HG03521 (cell line): Measurements from ENCODE around the gene HECTD3.
"Not testable (repeated sequence)": the region's sequence is repeated elsewhere in the genome, so short reads cannot be mapped to it uniquely, and the experiment has no call there.

Experiments used
- ATAC-seq: cut with Tn5 transposase; IDR thresholded peaks from one replicate; pipeline ENCODE4 v1.9.1; 2021; ENCODE audit warnings: mild to moderate bottlenecking, moderate library complexity; ENCODE audit not compliant: unreplicated experiment

The HECTD3 gene

DNA sequence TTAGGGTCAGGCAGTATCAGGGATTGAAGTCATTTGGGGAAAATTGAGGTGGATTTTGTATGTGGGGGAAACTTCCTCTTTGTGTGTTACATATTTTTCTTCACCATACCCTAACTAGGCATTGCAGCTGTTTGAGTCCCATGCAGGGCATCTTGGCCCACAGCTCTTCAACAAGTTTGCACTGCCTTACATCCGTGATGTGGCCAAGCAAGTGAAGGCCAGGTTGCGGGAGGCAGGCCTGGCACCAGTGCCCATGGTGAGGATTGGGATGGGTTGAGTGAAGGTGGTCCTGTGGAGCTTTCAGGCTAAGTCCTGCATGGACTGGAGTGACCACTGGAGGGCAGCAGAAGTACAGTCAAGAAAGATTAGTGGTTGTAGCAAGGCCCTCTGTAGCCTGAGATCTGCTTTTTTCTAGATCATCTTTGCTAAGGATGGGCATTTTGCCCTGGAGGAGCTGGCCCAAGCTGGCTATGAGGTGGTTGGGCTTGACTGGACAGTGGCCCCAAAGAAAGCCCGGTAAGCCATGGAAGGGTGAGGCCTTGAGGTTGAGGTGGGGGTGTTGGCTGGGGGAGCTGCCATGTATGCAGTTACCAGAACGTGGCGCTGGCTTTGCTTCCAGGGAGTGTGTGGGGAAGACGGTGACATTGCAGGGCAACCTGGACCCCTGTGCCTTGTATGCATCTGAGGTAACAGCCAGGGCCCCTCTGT lies 3.4 kb upstream of the HECTD3 start:
- ATAC-seq, result no peak

- ATAC-seq, result no peak
These were observed 2.6 kb upstream of the HECTD3 start for GRCh38 chr1:45013551-45014209.

- no peak for ATAC-seq
These were observed 1.6 kb upstream of the HECTD3 start for GRCh38 chr1:45012639-45013278.

DNA sequence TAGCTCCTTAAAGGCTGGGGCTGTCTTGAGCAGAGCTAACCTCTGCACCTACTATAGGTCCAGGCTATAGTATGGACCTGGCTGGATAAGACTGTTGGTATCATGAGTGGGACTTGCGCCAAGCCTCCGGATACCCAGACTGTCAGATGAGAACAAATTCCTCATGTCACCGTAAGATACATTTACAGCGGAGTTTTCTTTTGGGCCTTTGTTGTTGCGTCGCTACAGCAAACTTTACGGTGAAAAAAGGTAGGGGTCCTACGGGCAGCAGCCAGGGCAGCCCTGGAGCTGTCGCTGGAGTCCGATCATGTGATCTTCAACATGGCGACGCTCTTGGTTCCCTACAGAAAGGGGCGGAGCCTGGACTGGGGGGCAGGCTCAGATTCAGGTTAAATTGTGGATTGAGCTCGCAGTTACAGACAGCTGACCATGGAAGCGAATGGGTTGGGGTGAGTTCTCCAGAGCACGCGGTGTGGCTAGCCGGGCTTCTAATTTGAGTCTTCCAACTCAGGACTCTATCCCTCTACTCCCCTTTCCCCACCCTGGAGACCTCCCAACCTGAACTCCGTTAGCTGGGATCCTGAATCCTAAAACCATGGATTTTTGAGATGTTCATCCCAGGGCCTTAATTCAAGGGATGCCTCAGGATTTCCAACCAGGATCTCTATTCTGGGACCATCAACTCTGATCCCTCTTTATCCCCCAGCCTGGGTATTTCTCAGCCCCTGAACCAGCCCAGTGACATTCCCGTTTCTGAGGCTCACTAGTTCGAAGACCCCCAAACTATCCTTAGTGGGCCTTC lies 914 bp upstream of the HECTD3 start, which contains the start of gene UROD:
Gene UROD (plus strand): TSS at position 418 of the 802 bp plus-strand sequence. CDS start 12 bp downstream, at position 430.
- ATAC-seq, result peak; percentile 73

DNA sequence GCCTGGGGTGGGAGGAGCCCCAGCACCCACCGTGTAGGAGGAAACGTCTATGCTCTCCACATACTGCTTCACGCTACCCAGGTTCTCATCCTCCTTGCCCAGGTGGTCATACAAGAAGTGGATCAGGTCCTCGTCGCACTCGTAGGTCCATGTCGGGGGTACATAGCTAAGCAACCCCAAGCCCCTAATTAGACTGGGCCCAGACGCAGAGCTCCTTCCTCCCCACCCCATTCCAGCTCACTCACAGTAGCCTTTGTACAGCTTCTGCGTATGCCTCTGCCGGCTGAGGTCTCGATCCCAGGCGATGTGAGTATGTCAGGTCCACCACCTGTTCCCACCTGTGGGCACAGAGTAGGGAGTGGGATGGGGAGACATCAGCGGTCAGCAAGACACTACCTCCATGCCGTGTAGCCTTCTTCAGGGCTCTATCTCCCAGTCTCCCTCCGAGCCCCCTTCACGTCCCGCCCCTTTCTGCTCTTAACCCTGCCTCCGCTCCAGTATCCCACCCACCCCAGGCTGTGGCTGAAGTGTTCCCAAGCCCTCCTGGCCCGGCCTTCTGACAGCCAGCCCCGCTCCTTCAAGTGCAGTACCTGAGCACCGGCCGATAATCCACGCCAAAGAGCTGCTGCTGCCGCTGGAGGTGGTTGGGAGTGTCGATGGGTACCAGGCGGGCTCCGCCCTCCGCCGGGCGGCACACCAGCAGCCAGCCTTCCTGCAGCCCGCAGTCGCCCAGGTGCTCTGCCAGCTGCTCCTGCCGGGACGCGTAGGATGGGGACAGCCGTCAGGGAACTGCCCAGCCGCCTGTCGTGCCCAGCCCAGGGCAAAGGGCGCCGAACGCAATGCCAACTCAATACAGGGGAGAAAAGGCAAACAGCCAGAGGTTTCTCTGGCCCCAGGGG lies 919 bp downstream of the HECTD3 start:
- no peak for ATAC-seq

DNA sequence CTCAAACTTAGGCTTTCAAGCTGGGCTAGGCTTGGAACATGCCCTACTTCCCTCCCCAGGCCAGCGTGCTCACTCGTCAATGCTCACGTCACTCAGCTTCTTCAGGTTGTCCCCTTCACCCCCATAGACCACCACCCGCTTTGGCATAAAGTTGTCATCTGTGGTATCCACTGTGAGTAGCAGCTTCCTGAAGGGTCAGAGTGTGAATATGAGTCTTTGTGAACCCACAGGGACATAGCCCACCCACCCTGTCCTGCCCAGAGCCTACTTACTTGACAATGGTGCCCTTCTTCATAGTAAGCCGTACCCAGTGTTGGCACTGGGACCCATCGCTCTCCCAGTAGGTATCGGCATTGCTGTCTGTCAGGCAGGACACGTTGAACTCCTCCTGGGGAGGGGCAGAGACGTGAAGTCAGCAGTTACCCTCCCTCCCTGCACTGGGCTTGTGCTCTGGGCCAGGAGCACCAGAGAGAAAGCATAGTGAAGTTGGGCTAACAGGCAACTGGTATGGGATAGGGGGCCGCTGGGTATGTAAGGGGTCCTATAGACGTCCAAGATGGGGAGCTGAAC lies 1.7 kb downstream of the HECTD3 start:
- no peak for ATAC-seq

- ATAC-seq, result no peak
These were observed 2.6 kb downstream of the HECTD3 start for GRCh38 chr1:45008516-45008915.

- ATAC-seq, result no peak
These were observed 3.0 kb downstream of the HECTD3 start for GRCh38 chr1:45008076-45008475.

DNA sequence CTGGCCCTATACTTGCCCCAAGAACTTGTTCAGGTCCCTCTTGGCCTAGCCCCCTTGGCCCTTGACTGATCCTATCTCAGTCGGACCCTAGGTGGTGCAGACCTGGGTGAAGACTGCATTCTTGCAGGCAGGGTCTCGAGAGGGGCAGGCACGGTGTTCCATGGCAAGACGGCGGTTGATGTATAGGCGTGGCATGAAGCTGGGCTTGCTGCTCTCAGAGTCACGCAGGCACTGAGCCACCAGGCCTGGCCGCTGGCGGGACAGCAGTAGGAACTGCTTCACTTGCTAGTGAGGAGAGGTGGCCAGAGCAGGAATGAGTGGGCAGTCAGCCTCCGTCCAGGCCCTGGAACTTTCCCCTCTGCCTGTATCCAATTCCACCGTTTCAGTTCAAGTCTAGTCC lies 3.8 kb downstream of the HECTD3 start:
- ATAC-seq, result no peak

DNA sequence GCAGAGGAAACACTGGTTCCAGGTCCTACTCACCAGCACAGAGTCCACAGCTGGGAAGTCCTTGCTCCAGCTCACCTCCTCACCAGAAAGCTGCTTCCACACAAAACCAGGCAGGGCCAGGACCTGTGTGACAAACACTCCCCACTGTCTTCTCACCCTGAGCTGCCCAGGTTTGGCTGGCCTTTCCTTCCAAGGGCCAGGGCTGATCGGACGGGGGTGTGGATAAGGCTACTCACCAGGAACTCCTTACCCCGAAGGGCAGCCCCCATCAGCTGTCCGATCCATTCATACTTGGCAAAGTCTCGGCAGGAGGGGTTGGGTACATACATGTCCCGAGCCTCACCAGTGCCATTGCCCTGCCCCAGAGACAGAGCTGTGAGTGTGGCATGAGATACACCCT lies 5.4 kb downstream of the HECTD3 start:
- ATAC-seq, result no peak

- no peak for ATAC-seq
These were observed 6.7 kb downstream of the HECTD3 start for GRCh38 chr1:45004281-45004920.

- ATAC-seq, result no peak
These were observed 7.4 kb downstream of the HECTD3 start for GRCh38 chr1:45003741-45004140.

DNA sequence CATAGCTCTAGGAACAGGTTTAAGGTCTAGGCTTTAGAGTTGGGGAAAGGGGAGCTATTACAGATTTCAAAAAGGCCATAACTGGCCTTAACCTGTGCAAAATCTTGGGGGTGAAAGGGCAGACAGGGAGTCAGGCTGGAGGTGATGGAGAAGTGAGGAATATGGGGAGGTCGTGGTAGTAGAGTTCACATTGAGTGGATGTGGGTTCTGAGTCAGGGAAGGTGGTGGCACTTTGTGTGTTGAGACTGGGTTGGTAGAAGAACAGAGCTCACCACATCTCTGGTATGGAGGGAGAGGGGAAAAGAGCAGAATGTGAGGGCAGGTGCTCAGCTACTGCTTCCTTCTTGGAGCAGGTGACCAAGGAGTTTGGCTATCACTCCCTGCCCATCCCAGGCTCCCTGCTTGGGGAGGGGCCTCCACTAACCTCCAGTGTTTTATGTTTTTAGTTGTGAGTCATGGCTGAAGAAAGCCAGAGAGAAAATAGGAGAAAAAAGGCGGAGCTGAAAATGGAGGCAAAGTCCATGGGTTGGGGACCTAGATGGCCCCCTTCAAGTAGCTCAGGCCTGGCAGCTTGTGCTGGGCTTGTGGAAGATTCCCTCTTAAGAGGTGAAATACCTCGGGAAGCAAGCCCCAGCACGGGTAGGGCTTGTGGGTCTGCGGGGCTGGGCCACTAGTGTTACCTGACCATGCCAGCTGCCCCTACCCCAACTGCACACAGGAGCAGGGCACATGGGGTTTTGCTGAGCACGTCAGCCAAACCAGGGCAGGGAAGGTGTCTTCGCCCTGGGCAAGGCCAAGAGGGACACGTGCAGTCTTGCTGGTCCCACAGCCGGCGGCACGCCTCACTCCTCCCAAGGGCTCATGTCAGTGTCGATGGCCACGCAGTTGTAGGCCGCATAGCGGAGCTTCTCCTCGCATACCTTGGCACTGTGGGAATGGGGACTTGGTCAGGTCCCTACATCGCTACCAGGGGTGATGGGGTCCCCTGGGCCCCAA lies 8.2 kb downstream of the HECTD3 start:
- no peak for ATAC-seq

DNA sequence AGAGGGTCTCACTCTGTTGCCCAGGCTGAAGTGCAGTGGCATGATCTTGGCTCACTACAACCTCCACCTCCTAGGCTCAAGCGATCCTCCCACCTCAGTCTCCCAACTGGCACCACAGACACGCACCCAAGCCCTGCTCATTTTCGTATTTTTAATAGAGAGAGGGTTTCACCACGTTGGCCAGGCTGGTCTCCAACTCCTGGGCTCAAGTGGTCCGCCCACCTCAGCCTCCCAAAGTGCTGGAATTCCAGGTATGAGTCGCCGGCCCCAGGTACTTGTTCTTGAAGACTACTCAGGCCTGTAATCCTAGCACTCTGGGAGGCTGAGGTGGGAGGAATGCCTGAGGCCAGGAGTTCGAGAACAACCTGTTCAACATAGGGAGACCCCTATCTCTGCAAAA lies 9.5 kb downstream of the HECTD3 start:
- ATAC-seq, result not testable (repeated sequence)

GRCh38 chr1:45001011-45001481 lies 10.1 kb downstream of the HECTD3 start:
- no peak for ATAC-seq

- ATAC-seq, result no peak
These were observed 11.9 kb downstream of the HECTD3 start for GRCh38 chr1:44999232-44999631.

DNA sequence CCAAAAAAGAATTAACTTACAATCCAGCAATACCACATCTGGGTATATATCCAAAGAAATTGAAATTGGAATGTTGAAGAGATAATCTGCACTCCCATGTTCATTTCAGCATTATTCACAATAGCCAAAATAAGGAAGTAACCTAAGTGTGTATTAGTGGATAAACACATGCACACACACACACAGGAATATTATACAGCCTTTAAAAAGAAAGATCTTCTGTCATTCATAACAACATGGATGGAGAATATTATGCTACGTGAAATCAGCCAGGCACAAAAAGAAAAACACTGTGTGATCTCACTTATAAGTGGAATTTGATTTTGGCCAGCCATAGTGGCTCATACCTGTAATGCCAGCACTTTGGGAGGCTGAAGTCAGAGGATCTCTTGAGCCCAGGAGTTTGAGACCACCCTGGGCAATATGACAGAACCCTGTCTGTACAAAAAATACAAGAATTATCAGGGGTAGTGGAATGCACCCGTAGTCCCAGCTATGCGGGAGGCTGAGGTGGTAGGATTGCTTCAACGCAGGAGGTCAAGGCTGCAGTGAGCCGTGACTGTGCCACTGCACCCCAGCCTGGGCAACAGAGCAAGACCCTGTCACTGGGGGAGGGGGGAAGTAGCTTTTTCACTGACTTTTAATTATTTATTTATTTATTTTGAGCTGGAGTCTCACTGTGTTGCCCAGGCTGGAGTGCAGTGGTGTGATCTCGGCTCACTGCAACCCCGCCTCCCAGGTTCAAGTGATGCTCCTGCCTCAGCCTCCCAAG lies 15.5 kb downstream of the HECTD3 start:
- no peak for ATAC-seq
